GM12892 (cell line): Measurements from ENCODE around the gene AOX1.

Source experiments
- POLR2A ChIP-seq: IDR thresholded peaks from 2 replicates; pipeline ENCODE4 v1.6.1; 2011; ENCODE audit warnings: low read depth, low read length, control low read depth
- POLR2AphosphoS5 ChIP-seq: IDR thresholded peaks from 2 replicates; pipeline ENCODE4 v1.6.1; 2011; ENCODE audit warnings: low read depth, low read length, control low read depth

DNA sequence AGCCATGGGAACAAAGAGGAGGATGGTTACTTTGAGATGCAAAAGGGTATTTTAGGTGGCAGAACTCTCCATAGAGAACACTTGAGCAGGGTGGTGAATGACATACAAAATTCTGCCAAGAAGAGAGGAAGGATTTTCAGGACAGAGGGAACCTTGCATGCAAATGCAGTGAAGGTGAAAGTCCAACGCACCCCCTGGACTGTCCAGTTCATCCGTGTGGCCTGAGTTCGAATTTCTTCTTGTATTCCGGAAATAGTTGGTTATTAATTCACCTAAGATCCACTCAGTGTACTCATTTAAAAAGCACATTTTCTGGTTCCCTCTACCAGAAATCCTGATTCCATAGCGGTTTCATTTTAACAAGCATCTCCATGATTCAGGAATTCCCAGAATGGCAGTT is 5.5 kb downstream of the AOX1 start:
- TF ChIP-seq POLR2A (no peak), POLR2AphosphoS5 (no peak)
